ENCODE results near the gene NID1. TPM values are rescaled to one million over a fixed set of nuclear protein-coding genes. Genes with fewer than 3 reads are reported as not detected.

NID1 gene
- total RNA-seq, 4 donors from 2014 or later = 180 to 391 (median 250) TPM

GRCh38 chr1:236100799-236101198 lies 35.9 kb upstream of the NID1 start:
- no peak for TF ChIP-seq CTCF (IDR thresholded peaks at IDR 0.05; ENCODE audit: low read depth)

- TF ChIP-seq CTCF (IDR thresholded peaks at IDR 0.05; ENCODE audit: low read depth) = no peak
Observed at GRCh38 chr1:236099355-236099974, 34.6 kb upstream of the NID1 start.

DNA sequence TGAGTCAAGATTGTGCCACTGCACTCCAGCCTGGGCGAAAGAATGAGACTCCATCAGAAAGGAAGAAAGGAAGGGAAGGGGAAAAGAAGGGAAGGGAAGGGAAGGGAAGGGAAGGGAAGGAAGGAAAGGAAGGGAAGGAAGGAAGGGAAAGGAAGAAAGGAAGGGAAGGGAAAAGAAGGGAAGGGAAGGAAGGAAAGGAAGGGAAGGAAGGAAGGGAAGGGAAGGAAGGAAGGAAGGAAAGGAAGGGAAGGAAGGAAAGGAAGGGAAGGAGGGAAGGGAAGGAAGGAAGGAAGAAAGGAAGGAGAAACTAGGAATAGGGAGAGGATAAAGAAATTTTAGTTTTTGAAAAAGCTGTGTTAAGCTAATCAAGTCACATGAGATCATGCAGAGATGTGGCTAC lies 33.4 kb upstream of the NID1 start:
- no peak for TF ChIP-seq CTCF (IDR thresholded peaks at IDR 0.05; ENCODE audit: low read depth)

- no peak for TF ChIP-seq CTCF (IDR thresholded peaks at IDR 0.05; ENCODE audit: low read depth)
Observed at GRCh38 chr1:236095705-236096520, 31.0 kb upstream of the NID1 start.

DNA sequence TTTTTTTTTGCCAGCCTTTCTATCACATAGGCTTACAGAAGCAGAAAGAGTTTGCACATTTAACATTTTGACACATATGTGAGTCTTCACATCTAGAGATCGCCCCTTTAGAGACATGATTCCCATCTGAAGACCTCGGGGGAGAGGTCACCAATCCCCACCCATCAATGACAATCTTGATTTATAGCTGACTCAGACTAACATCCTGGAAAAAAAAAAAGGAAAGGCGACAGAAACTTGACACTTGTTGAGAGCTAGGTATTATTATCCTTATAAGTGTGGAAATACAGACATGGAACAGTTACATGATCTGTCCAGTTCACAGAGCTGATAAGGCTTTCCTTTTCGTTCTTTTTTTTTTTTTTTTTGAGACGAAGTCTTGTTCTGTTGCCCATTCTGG lies 28.0 kb upstream of the NID1 start:
- TF ChIP-seq CTCF (IDR thresholded peaks at IDR 0.05; ENCODE audit: low read depth) = no peak

DNA sequence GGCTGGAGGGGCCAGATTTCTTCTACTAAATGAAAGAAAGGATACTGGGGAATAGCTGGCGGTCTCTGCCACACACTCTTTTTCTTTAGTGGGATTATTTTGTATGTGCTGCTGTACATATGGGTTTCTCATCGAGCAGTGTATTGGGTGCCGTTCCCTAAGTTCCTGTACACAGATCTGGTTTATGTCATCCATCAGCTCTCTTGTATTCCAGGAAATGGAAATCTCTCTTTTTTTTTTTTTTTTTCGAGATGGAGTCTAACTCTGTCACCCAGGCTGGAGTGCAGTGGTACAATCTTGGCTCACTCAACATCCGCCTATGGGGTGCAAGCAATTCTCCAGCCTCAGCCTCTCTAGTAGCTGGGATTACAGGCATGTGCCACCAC lies 27.0 kb upstream of the NID1 start:
- TF ChIP-seq CTCF (IDR thresholded peaks at IDR 0.05; ENCODE audit: low read depth) = no peak

DNA sequence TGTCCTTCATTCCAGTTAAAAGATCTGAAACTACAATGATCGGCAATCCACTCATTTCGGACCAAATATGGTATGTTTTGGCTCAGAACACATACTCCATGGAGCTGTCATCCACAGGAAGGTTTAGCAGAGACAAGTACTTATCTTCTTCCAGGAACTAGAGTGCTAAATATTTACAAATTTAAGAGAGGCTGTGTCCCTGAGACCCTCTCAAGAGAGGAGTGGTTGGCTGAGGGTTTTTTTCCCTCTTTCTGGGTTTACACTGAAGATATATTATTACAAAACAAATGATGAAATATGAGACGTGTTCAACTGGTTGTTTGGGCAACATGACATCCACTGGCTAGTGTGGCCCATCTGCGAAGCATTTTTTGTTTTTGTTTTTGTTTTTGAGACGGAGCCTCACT lies 25.9 kb upstream of the NID1 start:
- TF ChIP-seq CTCF (IDR thresholded peaks at IDR 0.05; ENCODE audit: low read depth) = no peak

Measured in subcutaneous adipose tissue (tissue), 4 donors.